H9 (cell line): ENCODE measurements around the gene CROCC2. TPM values are rescaled to one million over a fixed set of nuclear protein-coding genes. Genes with fewer than 3 reads are reported as not detected.

Experiments used
- DNase-seq: peaks from one replicate; pipeline ENCODE4 v3.0.0-alpha.2; 2017
- H2AFZ ChIP-seq: one replicate; pipeline ENCODE4 v1.6.1; 2013; ENCODE audit warnings: mild to moderate bottlenecking, low read length, control low read depth, moderate library complexity
- H2AK5ac ChIP-seq: 2 replicates; pipeline ENCODE4 v1.6.1; 2013; ENCODE audit warnings: low read length, control low read depth, mixed read lengths; ENCODE audit not compliant: insufficient read length
- H2BK120ac ChIP-seq: one replicate; pipeline ENCODE4 v1.6.1; 2013; ENCODE audit warnings: low read depth, mild to moderate bottlenecking, low read length, control low read depth, inconsistent platforms; ENCODE audit not compliant: poor library complexity, severe bottlenecking
- H2BK12ac ChIP-seq: 2 replicates; pipeline ENCODE4 v1.6.1; 2013; ENCODE audit warnings: low read length, control low read depth, mixed read lengths, low read depth; ENCODE audit not compliant: insufficient read length
- H2BK15ac ChIP-seq: 2 replicates; pipeline ENCODE4 v1.6.1; 2013; ENCODE audit warnings: low read depth, low read length, control low read depth
- H2BK20ac ChIP-seq: one replicate; pipeline ENCODE4 v1.6.1; 2013; ENCODE audit warnings: low read depth, mild to moderate bottlenecking, low read length, control low read depth, inconsistent platforms; ENCODE audit not compliant: poor library complexity, severe bottlenecking
- H2BK5ac ChIP-seq: 2 replicates; pipeline ENCODE4 v1.6.1; 2013; ENCODE audit warnings: low read length, control low read depth, mixed read lengths; ENCODE audit not compliant: insufficient read length
- H3K14ac ChIP-seq: 2 replicates; pipeline ENCODE4 v1.6.1; 2013; ENCODE audit warnings: low read length, control low read depth; ENCODE audit not compliant: insufficient read depth
- H3K18ac ChIP-seq: 2 replicates; pipeline ENCODE4 v1.6.1; 2013; ENCODE audit warnings: low read depth, mild to moderate bottlenecking, mixed read lengths, low read length, control low read depth; ENCODE audit not compliant: insufficient read length
- H3K23ac ChIP-seq: 2 replicates; pipeline ENCODE4 v1.6.1; 2013; ENCODE audit warnings: low read length, control low read depth, mixed read lengths, low read depth; ENCODE audit not compliant: insufficient read length
- H3K23me2 ChIP-seq: 2 replicates; pipeline ENCODE4 v1.6.1; 2013; ENCODE audit warnings: low read depth, mild to moderate bottlenecking, mixed read lengths, low read length, control low read depth; ENCODE audit not compliant: insufficient read length, poor library complexity, severe bottlenecking
- H3K27ac ChIP-seq: 2 replicates; pipeline ENCODE4 v1.5.1; 2013; ENCODE audit warnings: low read length, control low read depth, mixed read lengths, low read depth; ENCODE audit not compliant: insufficient read length
- H3K27me3 ChIP-seq: 2 replicates; pipeline ENCODE4 v1.6.1; 2013; ENCODE audit warnings: low read length, control low read depth, inconsistent platforms; ENCODE audit not compliant: insufficient read depth
- H3K4ac ChIP-seq: 2 replicates; pipeline ENCODE4 v1.6.1; 2013; ENCODE audit warnings: low read depth, mild to moderate bottlenecking, control low read depth, inconsistent platforms, low read length, moderate library complexity
- H3K4me1 ChIP-seq: 2 replicates; pipeline ENCODE4 v1.6.1; 2013; ENCODE audit warnings: low read length, control low read depth, inconsistent platforms; ENCODE audit not compliant: insufficient read depth
- H3K4me2 ChIP-seq: 2 replicates; pipeline ENCODE4 v1.6.1; 2013; ENCODE audit warnings: low read length, control low read depth, mixed read lengths; ENCODE audit not compliant: insufficient read length, insufficient read depth
- H3K56ac ChIP-seq: 2 replicates; pipeline ENCODE4 v1.6.1; 2013; ENCODE audit warnings: low read depth, mild to moderate bottlenecking, mixed read lengths, low read length, control low read depth; ENCODE audit not compliant: insufficient read length
- H3K79me1 ChIP-seq: 2 replicates; pipeline ENCODE4 v1.6.1; 2013; ENCODE audit warnings: low read depth, mild to moderate bottlenecking, moderate library complexity, low read length, control low read depth, inconsistent platforms; ENCODE audit not compliant: insufficient read depth, poor library complexity, severe bottlenecking
- H3K79me2 ChIP-seq: 2 replicates; pipeline ENCODE4 v1.6.1; 2013; ENCODE audit warnings: low read length, control low read depth, inconsistent platforms; ENCODE audit not compliant: insufficient read depth
- H3K9ac ChIP-seq: 2 replicates; pipeline ENCODE4 v1.6.1; 2013; ENCODE audit warnings: low read length, control low read depth, mixed read lengths; ENCODE audit not compliant: insufficient read length; ENCODE audit errors: extremely low read depth
- H3K9me3 ChIP-seq: one replicate; pipeline ENCODE4 v1.6.1; 2013; ENCODE audit warnings: low read depth, low read length, inconsistent platforms; ENCODE audit not compliant: control insufficient read depth
- H3T11ph ChIP-seq: one replicate; pipeline ENCODE4 v1.6.1; 2013; ENCODE audit warnings: mild to moderate bottlenecking, low read length, control low read depth, inconsistent platforms
- H4K20me1 ChIP-seq: one replicate; pipeline ENCODE4 v1.6.1; 2013; ENCODE audit not compliant: control insufficient read depth, insufficient read length, insufficient read depth
- H4K5ac ChIP-seq: 2 replicates; pipeline ENCODE4 v1.6.1; 2013; ENCODE audit warnings: low read depth, mild to moderate bottlenecking, mixed read lengths, low read length, control low read depth; ENCODE audit not compliant: insufficient read length
- H4K8ac ChIP-seq: replicated peaks from 2 replicates; pipeline ENCODE4 v1.6.1; 2013; ENCODE audit warnings: low read length, control low read depth, mixed read lengths, low read depth; ENCODE audit not compliant: insufficient read length
- H4K91ac ChIP-seq: 2 replicates; pipeline ENCODE4 v1.6.1; 2013; ENCODE audit warnings: low read depth, mild to moderate bottlenecking, moderate library complexity, mixed read lengths, low read length, control low read depth; ENCODE audit not compliant: insufficient read length
- H3K27ac Mint-ChIP-seq, 3 experiments: 2 replicates in 2 of 3; 3 replicates in 1 of 3; pipeline ENCODE4 v1.8.0; 2020 to 2021; ENCODE audit warnings: mixed read lengths in 3 of 3, mild to moderate bottlenecking in 1 of 3, moderate library complexity in 1 of 3
- H3K27me3 Mint-ChIP-seq: 2 replicates; pipeline ENCODE4 v1.8.0; 2021; ENCODE audit warnings: low read depth, mild to moderate bottlenecking, moderate library complexity, mixed read lengths
- H3K36me3 Mint-ChIP-seq, 3 experiments: 2 replicates in 2 of 3; 3 replicates in 1 of 3; pipeline ENCODE4 v1.8.0; 2020 to 2021; ENCODE audit warnings: low read depth in 3 of 3, mixed read lengths in 3 of 3; ENCODE audit not compliant: insufficient read depth in 1 of 3
- H3K4me1 Mint-ChIP-seq, 2 experiments: 2 replicates each; pipeline ENCODE4 v1.8.0; 2020; ENCODE audit warnings: mixed read lengths in 2 of 2
- H3K4me3 Mint-ChIP-seq, 2 experiments: 2 replicates in 1 of 2; 3 replicates in 1 of 2; pipeline ENCODE4 v1.8.0; 2020 to 2021; ENCODE audit warnings: mild to moderate bottlenecking in 2 of 2, mixed read lengths in 2 of 2, moderate library complexity in 1 of 2
- H3K9me3 Mint-ChIP-seq, 2 experiments: 2 replicates in 1 of 2; 3 replicates in 1 of 2; pipeline ENCODE4 v1.8.0; 2020; ENCODE audit warnings: mild to moderate bottlenecking in 2 of 2, mixed read lengths in 2 of 2, moderate library complexity in 1 of 2
- WGBS: extraction: QIAGEN DNeasy Blood & Tissue Kit; methylation state at CpG from one replicate; pipeline ENCODE4 v1.1.7; 2013; ENCODE audit warnings: missing lambda C conversion rate, low lambda C conversion rate, mixed read lengths; ENCODE audit not compliant: insufficient read length; ENCODE audit errors: extremely low coverage; 5-methylcytosine and 5-hydroxymethylcytosine counted together
- total RNA-seq: library from RNA; stranded (reverse); gene quantifications from 2 replicates; pipeline ENCODE4 v1.2.1, GENCODE V29; 2021
- TF ChIP-seq, protein P1 (sequence below): fragments of 200-600 bp; sonication (generic); conservative IDR thresholded peaks from 3 replicates; pipeline ENCODE4 v1.8.0; 2021; ENCODE audit warnings: antibody characterized with exemption, mild to moderate bottlenecking

Gene CROCC2
- total RNA-seq, 1 experiment from 2014 or later, result not detected

DNA sequence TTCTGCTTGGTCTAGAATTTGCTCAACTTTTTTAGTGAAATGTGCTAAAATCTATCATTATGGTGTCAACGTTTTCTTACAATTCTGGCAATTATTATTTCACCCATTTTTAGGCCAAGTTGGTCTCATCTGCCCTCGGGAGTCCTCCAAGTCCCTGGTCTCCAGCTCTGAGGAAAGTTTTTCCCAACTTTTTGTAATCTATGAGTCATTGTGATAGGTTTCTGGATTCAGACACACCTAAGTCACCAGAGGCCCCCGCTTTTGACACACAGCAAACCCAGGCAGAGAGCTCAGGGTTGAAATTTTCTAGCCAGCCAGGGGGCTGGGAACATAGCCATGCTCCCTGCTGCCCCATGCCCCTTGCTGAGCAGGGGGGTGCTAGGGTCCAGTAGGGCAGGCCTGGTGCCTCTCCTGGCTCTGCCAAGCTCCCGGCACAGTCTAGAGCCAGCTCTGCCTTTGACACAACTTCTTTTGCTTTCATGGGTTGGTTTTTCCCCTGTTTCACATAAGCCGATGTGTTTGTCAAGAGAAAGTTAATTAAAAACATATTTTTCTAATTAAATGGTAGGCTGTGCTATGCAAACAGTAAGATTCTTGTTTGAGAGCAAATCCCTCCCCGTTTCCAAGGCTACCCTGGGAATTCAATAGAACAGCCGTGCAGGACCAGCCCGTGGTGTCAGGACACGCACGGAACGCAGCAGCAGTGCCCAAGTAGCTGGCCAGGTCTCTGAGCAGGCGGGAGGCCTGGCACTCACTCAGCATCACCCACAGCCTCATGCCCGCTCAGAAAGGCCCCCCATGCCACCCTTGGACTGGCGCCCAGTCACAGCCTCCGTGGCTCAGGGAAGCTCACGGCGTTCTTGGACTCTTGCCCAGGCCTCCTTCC, 66.7 kb downstream of the CROCC2 start:
- H3K4ac ChIP-seq, result no peak overlapping the region
- no peak overlapping the region for H3K14ac ChIP-seq
- H2BK20ac ChIP-seq, result no peak overlapping the region
- no peak overlapping the region for H2BK120ac ChIP-seq
- H3K23me2 ChIP-seq, result no peaks in the 10 kb centered on the region
- no peak overlapping the region for H3K56ac ChIP-seq
- Mint-ChIP-seq H3K9me3 (no peaks in the 10 kb centered on the region), H3K36me3 (no peaks in the 10 kb centered on the region; a peak in 1 of 7 replicates), H3K4me3 (no peak overlapping the region), H3K27me3 (peaks cover 24% of the 10 kb centered on the region), H3K4me1 (no peaks in the 10 kb centered on the region), H3K27ac (no peak overlapping the region; a peak in 1 of 7 replicates)
- H4K91ac ChIP-seq, result no peak overlapping the region
- TF ChIP-seq, protein P1, sequence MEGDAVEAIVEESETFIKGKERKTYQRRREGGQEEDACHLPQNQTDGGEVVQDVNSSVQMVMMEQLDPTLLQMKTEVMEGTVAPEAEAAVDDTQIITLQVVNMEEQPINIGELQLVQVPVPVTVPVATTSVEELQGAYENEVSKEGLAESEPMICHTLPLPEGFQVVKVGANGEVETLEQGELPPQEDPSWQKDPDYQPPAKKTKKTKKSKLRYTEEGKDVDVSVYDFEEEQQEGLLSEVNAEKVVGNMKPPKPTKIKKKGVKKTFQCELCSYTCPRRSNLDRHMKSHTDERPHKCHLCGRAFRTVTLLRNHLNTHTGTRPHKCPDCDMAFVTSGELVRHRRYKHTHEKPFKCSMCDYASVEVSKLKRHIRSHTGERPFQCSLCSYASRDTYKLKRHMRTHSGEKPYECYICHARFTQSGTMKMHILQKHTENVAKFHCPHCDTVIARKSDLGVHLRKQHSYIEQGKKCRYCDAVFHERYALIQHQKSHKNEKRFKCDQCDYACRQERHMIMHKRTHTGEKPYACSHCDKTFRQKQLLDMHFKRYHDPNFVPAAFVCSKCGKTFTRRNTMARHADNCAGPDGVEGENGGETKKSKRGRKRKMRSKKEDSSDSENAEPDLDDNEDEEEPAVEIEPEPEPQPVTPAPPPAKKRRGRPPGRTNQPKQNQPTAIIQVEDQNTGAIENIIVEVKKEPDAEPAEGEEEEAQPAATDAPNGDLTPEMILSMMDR, result no peak
- H4K5ac ChIP-seq, result no peak overlapping the region
- no peak overlapping the region for H2BK15ac ChIP-seq
- H3K4me2 ChIP-seq, result no peak overlapping the region
- no peak overlapping the region for H2BK5ac ChIP-seq
- WGBS, result no CpG with 5 or more reads among the region's 17 CpGs
- no peak overlapping the region for H3K23ac ChIP-seq
- H3K9ac ChIP-seq, result no peak overlapping the region
- H3T11ph ChIP-seq, result no peak overlapping the region
- H3K9me3 ChIP-seq, result no peaks in the 10 kb centered on the region
- no peak overlapping the region for H3K27ac ChIP-seq
- no peaks in the 10 kb centered on the region for H3K4me1 ChIP-seq
- H4K20me1 ChIP-seq, result no peaks in the 10 kb centered on the region
- no peak for DNase-seq
- H2BK12ac ChIP-seq, result no peak overlapping the region
- no peaks in the 10 kb centered on the region for H3K79me1 ChIP-seq
- H3K27me3 ChIP-seq, result no peaks in the 10 kb centered on the region
- H3K79me2 ChIP-seq, result no peaks in the 10 kb centered on the region
- no peak overlapping the region for H3K18ac ChIP-seq
- no peak overlapping the region for H2AK5ac ChIP-seq
- no peak overlapping the region for H4K8ac ChIP-seq
- H2AFZ ChIP-seq, result no peak overlapping the region
